Endothelial cell of umbilical vein (primary cell): ENCODE results near the gene ZBTB7C.

Experiments used
- CTCF ChIP-seq, 2 donors: IDR thresholded peaks; 1 replicate in 1 of 2; 2 replicates in 1 of 2; pipeline ENCODE4 v1.5.1; 2011; ENCODE audit warnings: low read length in 2 of 2, mild to moderate bottlenecking in 2 of 2, moderate library complexity in 2 of 2, control low read depth in 1 of 2, inconsistent platforms in 1 of 2, low read depth in 1 of 2; ENCODE audit not compliant: insufficient read depth in 1 of 2; ENCODE audit errors: extremely low read depth in 1 of 2
- EZH2 ChIP-seq: IDR thresholded peaks from 2 replicates; pipeline ENCODE4 v1.6.1; 2012; ENCODE audit warnings: borderline replicate concordance, low read depth, mild to moderate bottlenecking, moderate library complexity, low read length, inconsistent platforms; ENCODE audit not compliant: severe bottlenecking
- MAX ChIP-seq: IDR thresholded peaks from 2 replicates; pipeline ENCODE4 v1.6.1; 2011; ENCODE audit not compliant: insufficient read depth, insufficient read length

GRCh38 chr18:48351216-48352050, 57.8 kb downstream of the ZBTB7C start:
- no peak for TF ChIP-seq MAX
- TF ChIP-seq EZH2 = no peak
- no peak for TF ChIP-seq CTCF (IDR thresholded peaks at IDR 0.05; ENCODE audit: extremely low read depth in 1 of 2, insufficient read depth in 1 of 2, low read depth in 1 of 2, low read length in 2 of 2)
